Measurements from ENCODE around the gene DNAAF2.
A peak's percentile ranks its signal among the peaks of the same experiment; 100 is the strongest.
"Not testable (repeated sequence)": the region's sequence is repeated elsewhere in the genome, so short reads cannot be mapped to it uniquely, and the experiment has no call there.

Gene DNAAF2

GRCh38 chr14:49634547-49635334 lies at the start of gene DNAAF2:
DNAAF2 (minus strand) TSS chr14:49635244; CDS start chr14:49635149, 95 bp downstream.
- DNase-seq (ENCODE audit: insufficient read length, low spot score) (peak; percentile 36), FAIRE-seq (no peak)

- no peak for FAIRE-seq
These were observed 44.2 kb upstream of the DNAAF2 start for GRCh38 chr14:49679271-49679670.

GRCh38 chr14:49677643-49678042 lies 42.6 kb upstream of the DNAAF2 start:
- FAIRE-seq: no peak
- DNase-seq (ENCODE audit: insufficient read length, low spot score): no peak

More at GRCh38 chr14:49679271-49679670, 44.2 kb upstream of the DNAAF2 start:
- DNase-seq (ENCODE audit: insufficient read length, low spot score): no peak

GRCh38 chr14:49673586-49673985 lies 38.5 kb upstream of the DNAAF2 start:
- DNase-seq (ENCODE audit: insufficient read length, low spot score): no peak
- no peak for FAIRE-seq

GRCh38 chr14:49670475-49670874 lies 35.4 kb upstream of the DNAAF2 start:
- FAIRE-seq: no peak
- no peak for DNase-seq (ENCODE audit: insufficient read length, low spot score)

GRCh38 chr14:49659526-49660455 lies 24.7 kb upstream of the DNAAF2 start:
- FAIRE-seq (no peak), DNase-seq (ENCODE audit: insufficient read length, low spot score) (no peak)

- not testable (repeated sequence) for FAIRE-seq; DNase-seq (ENCODE audit: insufficient read length, low spot score)
These were observed 22.5 kb upstream of the DNAAF2 start for GRCh38 chr14:49657500-49657899.

GRCh38 chr14:49654511-49654910 lies 19.5 kb upstream of the DNAAF2 start:
- FAIRE-seq (no peak), DNase-seq (ENCODE audit: insufficient read length, low spot score) (no peak)

- no peak for DNase-seq (ENCODE audit: insufficient read length, low spot score)
- FAIRE-seq: no peak
These were observed 18.5 kb upstream of the DNAAF2 start for GRCh38 chr14:49653508-49653907.

- no peak for FAIRE-seq
These were observed 7.1 kb upstream of the DNAAF2 start for GRCh38 chr14:49642163-49642562.

GRCh38 chr14:49641697-49642129 lies 6.7 kb upstream of the DNAAF2 start:
- no peak for FAIRE-seq
- no peak for DNase-seq (ENCODE audit: insufficient read length, low spot score)

More at GRCh38 chr14:49642163-49642562, 7.1 kb upstream of the DNAAF2 start:
- no peak for DNase-seq (ENCODE audit: insufficient read length, low spot score)

GRCh38 chr14:49640540-49641417 lies 5.7 kb upstream of the DNAAF2 start:
- FAIRE-seq: no peak
- DNase-seq (ENCODE audit: insufficient read length, low spot score): no peak

GRCh38 chr14:49637534-49638078 lies 2.6 kb upstream of the DNAAF2 start:
- FAIRE-seq (no peak), DNase-seq (ENCODE audit: insufficient read length, low spot score) (no peak)

GRCh38 chr14:49636866-49637265 lies 1.8 kb upstream of the DNAAF2 start:
- FAIRE-seq: no peak

GRCh38 chr14:49633640-49634546 lies 1.2 kb downstream of the DNAAF2 start:
- FAIRE-seq: peak; percentile 84
- DNase-seq (ENCODE audit: insufficient read length, low spot score): peak; percentile 84

More at GRCh38 chr14:49636866-49637265, 1.8 kb upstream of the DNAAF2 start:
- no peak for DNase-seq (ENCODE audit: insufficient read length, low spot score)

GRCh38 chr14:49623941-49624839 lies 10.9 kb downstream of the DNAAF2 start:
- no peak for FAIRE-seq
- DNase-seq (ENCODE audit: insufficient read length, low spot score): no peak

- no peak for DNase-seq (ENCODE audit: insufficient read length, low spot score)
- no peak for FAIRE-seq
These were observed 11.7 kb downstream of the DNAAF2 start for GRCh38 chr14:49623387-49623786.

- DNase-seq (ENCODE audit: insufficient read length, low spot score): no peak
- FAIRE-seq: no peak
These were observed 12.9 kb downstream of the DNAAF2 start for GRCh38 chr14:49622022-49622607.
